Measurements from ENCODE around the gene STYX.

Gene STYX

DNA sequence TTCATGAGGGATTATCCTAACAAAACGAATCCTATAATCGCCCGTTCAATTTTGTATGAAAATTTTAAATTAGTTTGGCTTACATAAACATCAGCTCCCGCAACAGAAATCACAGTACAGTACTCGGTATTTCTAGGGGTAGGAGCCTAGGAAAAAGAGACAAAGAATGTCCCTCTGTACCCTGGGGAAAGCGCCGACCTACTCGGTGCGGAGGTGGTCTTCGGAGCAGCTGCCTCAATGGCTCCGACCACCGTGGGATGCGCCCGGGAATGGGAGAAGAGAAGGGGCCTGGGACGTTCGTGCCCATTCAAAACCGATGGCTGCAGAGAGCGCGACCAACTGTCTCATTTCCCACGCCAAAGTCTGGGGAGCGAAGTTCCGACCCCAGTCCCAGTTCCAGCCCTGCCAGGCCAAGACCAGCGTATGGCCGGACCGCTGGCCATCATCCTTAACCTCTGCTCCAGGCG lies 60.8 kb downstream of the STYX start:
- no peak for DNase-seq

DNA sequence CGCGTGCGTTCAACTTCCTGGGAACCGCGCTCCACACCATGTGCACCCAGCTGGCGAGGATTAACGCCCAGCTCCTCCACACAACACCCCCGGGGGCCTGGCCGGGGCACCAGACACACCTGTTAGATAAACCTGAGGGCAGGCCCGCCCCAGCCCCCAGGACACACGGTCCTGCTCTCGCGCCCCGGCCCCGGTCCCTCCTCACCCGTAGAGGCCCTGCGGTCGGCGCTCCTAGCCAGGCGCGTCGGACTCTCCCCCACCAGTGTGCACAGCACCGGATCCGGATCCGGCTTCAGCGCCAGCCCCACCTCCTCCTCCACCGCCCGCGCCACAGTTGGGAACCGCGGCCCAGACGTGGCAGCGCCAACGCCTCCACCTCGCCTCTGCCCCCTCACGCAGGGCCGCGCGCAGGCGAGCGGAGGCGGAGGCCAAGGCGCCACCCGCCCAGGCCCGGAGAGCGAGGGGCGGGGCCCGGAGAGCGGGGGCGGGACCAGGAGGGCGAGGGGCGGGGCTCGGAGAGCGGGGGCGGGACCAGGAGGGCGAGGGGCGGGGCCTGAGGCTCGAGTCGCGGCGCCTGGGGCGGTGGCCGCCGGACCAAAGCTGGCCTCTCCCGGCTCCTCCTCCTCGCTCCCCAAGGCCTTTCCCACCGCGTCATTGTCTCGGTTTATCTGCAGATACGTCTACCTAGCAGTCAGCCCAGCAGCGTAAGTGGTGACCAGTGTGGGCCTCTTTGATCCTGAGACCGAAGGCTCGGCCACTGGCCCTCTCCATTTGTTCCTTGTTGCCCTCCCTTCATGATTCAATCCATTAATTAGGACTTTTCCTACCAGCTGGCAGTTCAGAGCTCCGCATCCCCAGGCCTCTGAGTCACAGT lies 61.5 kb downstream of the STYX start, which contains the start of gene GNPNAT1:
GNPNAT1 (minus strand) TSS at position 385 of the 874 bp plus-strand sequence. CDS start 6,957 bp downstream, outside the sequence.
- peak; percentile 85 for DNase-seq

DNA sequence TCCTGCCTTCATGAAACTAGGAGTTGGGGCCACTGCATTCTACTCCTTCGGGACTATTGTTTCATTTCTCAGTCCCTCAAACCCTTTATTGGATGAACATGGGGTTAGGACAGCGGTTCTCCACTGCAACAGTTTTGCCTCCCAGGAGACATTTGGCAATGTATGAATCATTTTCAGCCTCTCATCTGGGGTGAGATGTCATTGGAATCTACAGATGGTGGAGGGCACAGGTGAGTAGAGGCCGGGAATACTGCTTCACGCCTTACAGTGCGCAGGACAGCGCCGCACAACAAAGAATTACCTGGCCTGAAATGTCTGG lies 62.1 kb downstream of the STYX start:
- peak; percentile 1 for DNase-seq

DNA sequence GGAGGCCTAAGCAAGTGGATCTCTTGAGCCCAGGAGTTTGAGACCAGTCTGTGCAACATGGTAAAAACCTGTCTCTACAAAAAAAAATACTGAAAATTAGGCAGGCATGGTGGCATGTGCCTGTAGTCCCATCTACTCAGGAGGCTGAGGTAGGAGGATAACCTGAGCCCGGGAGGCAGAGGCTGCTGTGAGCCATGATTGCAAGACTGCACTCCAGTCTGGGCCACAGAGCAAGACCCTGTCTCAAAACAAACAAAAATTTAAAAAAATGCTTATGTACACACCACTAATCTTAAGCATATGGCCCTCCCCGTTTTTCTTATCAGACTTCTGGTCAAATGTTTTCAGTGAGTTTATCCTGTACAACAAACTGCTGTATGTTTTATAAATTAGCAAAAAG lies 63.1 kb downstream of the STYX start:
- DNase-seq: no peak

DNA sequence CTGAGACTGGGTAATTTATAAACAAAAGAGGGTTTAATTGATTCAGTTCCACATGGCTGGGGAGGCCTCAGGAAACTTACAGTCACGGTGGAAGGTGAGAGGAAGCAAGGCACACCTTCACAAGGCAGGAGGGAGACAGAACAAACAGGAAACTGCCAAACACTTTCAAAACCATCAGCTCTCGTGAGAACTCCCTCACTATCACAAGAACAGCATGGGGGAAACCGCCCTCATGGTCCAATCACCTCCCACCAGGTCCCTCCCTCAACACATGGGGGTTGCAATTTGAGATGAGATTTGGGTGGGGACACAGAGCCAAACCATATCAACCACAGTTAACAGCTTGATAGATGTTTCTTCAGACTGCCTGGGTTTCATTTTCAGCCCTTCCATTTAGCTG lies 67.7 kb downstream of the STYX start:
- DNase-seq: no peak

DNA sequence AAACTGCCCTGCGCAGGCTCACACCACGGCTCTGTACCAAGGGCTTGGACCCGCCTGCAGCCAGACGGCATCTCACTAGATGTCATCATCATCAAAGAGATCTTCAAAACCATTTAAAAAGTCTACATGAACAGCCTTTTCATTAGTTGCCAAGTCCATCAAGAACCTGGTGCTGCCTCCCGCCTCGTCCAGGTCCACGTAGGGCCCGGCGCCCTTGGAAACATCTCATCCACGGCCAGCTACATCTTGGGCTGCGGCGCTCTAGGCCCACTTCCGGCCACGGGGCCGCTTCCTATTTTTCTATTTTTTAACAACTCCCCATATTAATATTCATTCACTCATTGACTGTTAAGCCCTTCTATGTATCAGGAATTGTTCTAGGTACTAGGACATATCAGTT lies 68.9 kb downstream of the STYX start:
- DNase-seq: no peak

DNA sequence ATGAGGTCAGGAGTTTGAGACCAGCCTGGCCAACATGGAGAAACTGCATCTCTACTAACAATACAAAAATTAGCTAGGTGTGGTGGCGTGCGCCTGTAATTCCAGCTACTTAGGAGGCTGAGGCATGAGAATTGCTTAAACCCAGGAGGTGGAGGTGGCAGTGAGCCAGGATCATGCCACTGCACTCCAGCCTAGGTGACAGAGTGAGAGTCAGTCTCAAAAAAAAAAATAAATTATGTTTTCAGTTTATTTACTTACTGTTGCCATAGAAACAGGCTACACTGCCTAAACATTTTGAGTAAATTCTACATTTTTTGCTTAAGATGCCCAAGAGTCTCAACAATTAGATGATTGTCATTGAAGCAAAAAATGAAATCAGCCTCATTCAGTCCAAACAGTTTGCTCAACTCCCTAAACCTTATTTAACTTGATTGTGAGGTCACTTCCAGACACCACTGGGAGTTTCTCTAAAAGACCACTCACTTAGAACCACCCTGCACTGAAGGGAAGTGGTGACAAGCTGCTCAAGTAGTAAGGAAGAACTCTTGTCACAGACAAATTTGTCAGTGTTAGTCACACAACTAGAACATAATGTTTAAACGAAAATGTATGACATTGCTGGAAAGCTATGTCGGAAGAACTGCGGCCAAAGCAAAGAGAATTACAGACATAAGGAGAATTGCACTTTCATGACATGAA lies 71.2 kb downstream of the STYX start:
- no peak for DNase-seq

DNA sequence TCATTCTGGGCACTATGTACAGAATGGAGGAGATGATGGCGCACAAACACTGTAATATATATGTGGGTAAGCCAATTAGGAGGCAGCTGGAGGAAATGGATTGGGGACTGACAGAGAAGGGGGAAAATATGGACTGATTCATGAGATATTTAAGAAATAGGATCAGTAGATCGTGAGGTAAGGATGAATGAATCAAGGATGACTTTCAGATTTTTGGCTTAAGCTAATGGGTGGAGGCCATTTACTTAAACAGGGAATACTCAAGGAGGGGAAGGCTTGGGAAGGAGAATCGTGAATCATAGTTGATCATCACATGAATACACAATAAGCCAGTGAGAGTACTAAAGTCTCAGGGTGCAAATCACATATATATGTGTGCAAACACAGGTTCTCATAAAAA lies 72.6 kb downstream of the STYX start:
- DNase-seq: no peak

DNA sequence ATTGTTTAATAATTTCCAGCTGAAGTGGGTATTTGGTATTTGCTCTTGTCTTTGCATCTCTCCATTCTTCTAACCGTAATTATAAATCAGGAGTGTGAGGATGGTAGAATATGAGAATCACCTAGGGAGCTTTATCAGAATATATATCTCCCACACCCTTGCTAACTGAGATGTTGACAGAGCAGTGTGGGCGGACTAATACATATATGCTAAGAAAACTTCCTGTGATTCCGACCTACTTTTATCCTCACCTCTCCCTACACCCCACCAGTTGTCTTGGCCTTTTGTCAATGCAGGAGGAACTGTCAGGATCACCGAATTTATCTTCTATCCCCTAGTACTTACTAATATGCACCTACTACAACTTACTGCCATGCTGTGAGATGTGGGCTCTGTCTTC lies 76.1 kb downstream of the STYX start:
- no peak for DNase-seq

DNA sequence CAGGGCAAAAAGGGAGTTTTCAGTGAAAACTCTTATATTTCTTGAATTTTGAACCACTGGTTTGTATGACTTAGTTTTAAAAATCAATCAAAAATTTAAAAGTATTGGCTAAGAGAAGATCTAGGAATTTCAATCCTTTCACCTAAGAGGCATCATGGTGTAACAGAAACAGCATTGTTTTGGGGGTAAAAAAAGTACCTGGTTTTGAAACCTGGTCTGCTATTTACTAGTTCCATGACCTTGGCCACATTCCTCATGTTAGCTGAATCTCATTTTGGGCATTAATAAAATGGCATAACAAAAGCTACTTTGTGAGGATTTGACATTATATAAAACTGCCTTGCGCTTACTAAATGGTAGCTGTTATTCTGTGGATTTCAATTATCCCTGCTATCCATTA lies 78.1 kb downstream of the STYX start:
- DNase-seq: no peak

DNA sequence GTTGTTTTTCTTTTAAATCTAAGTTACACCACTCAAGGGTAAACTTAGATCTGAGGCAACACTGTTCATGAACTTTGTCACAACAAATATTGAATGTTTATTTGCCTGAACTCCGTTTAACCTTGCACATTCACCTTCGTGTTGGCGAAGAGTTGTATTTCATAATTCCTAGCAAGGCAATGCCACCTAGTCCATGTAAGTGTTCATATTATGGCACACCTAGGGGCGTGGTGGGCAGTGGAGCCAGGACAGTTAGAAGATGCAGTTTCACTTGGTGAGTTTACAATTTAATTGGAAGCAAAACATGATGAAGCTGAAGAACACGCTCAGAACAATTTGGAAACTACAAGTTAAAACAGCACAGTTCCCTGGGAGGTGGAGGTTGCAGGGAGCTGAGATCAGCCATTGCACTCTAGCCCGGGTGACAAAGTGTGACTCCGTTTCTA lies 91.9 kb downstream of the STYX start:
- DNase-seq: no peak

DNA sequence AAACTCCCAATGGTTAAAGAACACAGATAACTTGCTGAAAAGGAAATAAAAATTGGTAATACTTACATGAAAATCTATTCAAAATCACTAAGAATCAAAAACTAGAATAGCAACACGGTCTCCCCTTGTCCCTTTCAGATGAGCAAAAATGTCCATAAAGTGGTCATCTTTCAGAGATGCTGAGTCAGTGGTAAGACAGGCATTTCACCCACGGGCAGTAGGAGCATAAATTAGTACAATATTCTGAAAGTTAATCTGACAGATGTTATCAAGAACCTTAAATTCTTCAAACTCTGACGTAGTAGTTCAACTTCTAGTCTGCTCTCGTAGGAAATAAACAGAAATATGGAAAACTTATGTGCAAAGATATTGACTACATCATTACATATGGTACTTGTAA lies 94.5 kb downstream of the STYX start:
- DNase-seq: no peak

All from activated T-cell treated with anti-CD3 and anti-CD28 coated beads for 4 hours (primary cell).